Activated CD8-positive, alpha-beta T cell treated with anti-CD3 and anti-CD28 coated beads for 36 hours (primary cell): ENCODE measurements around the gene TADA2A. TPM values are rescaled to one million over a fixed set of nuclear protein-coding genes. Genes with fewer than 3 reads are reported as not detected.

Experiments
- ATAC-seq: fragments of 200-7000 bp; cut with Tn5 transposase; one replicate; pipeline ENCODE4 v1.10.0; 2021; ENCODE audit warnings: mild to moderate bottlenecking, moderate library complexity
- CTCF ChIA-PET: fragments of 350-600 bp; sonication (Branson Sonifier 250); formaldehyde crosslinking; loops from one replicate; lab custom pipeline; 2021; ENCODE audit warnings: antibody characterized with exemption; lab: Charles Lee
- POLR2A ChIA-PET: fragments of 350-600 bp; sonication (Branson Sonifier 250); formaldehyde crosslinking; loops from one replicate; lab custom pipeline; 2021; ENCODE audit warnings: antibody characterized with exemption; lab: Charles Lee
- DNase-seq: peaks from one replicate; pipeline ENCODE4 v3.0.0-alpha.2; 2020
- H3K27ac Mint-ChIP-seq: one replicate; pipeline ENCODE4 v1.8.0; 2021; ENCODE audit warnings: mild to moderate bottlenecking, mixed read lengths
- H3K27me3 Mint-ChIP-seq: one replicate; pipeline ENCODE4 v1.8.0; 2021; ENCODE audit warnings: mixed read lengths
- H3K36me3 Mint-ChIP-seq: one replicate; pipeline ENCODE4 v1.8.0; 2021; ENCODE audit warnings: low read depth, mixed read lengths
- H3K4me1 Mint-ChIP-seq: one replicate; pipeline ENCODE4 v1.8.0; 2021; ENCODE audit warnings: low read depth, mixed read lengths
- H3K4me3 Mint-ChIP-seq: one replicate; pipeline ENCODE4 v1.8.0; 2021; ENCODE audit warnings: mild to moderate bottlenecking, moderate library complexity, mixed read lengths
- H3K9me3 Mint-ChIP-seq: one replicate; pipeline ENCODE4 v1.8.0; 2021; ENCODE audit warnings: mixed read lengths
- CTCF ChIP-seq: fragments of 200-600 bp; IDR thresholded peaks from one replicate; pipeline ENCODE4 v1.8.0; 2022; ENCODE audit warnings: antibody characterized with exemption, mild to moderate bottlenecking
- intact Hi-C: fragments of 100-400 bp; cut with micrococcal nuclease; formaldehyde crosslinking; loops from one replicate; pipeline ENCODE4 v1.10.0; 2022
- total RNA-seq, 2 experiments: library from RNA; stranded (reverse); gene quantifications; one replicate each; pipeline ENCODE4 v1.2.3, GENCODE V29; 2021

TADA2A gene
- total RNA-seq, 2 experiments from 2014 or later = 31.5 to 36.5 TPM

GRCh38 chr17:37360632-37361031 is 46.1 kb upstream of the TADA2A start:
- H3K27ac Mint-ChIP-seq = no peak overlapping the region
- no peaks in the 10 kb centered on the region for H3K9me3 Mint-ChIP-seq
- H3K27me3 Mint-ChIP-seq = no peaks in the 10 kb centered on the region
- ChIA-PET CTCF (interaction anchor here (3.2 kb wide), 1 partner anchor 13 kb away, joined by 28 read pairs; no protein-coding TSS in a partner anchor), POLR2A (interaction anchor here (1.0 kb wide), 1 partner anchor 48 kb away, joined by 3 read pairs; no protein-coding TSS in a partner anchor)
- peaks cover 11% of the 10 kb centered on the region for H3K36me3 Mint-ChIP-seq
- DNase-seq (no peak), ATAC-seq (no peak)
- H3K4me3 Mint-ChIP-seq = no peak overlapping the region
- no peak for TF ChIP-seq CTCF
- peaks cover 19% of the 10 kb centered on the region for H3K4me1 Mint-ChIP-seq
- intact Hi-C loops = no loop called here

GRCh38 chr17:37361543-37361942 is 45.1 kb upstream of the TADA2A start:
- Mint-ChIP-seq H3K4me3 (no peak overlapping the region), H3K4me1 (peaks cover 19% of the 10 kb centered on the region), H3K36me3 (peaks cover 11% of the 10 kb centered on the region), H3K27me3 (no peaks in the 10 kb centered on the region), H3K27ac (no peak overlapping the region), H3K9me3 (no peaks in the 10 kb centered on the region)
- ChIA-PET POLR2A (interaction anchor here (1.0 kb wide), 1 partner anchor 47 kb away, joined by 3 read pairs; no protein-coding TSS in a partner anchor), CTCF (interaction anchor here (1.1 to 3.2 kb wide), 3 partner anchors 9 to 36 kb away, joined by 4 to 28 read pairs (median 6); no protein-coding TSS in a partner anchor)
- intact Hi-C loops = no loop called here
- TF ChIP-seq CTCF = no peak
- no peak for DNase-seq
- ATAC-seq = no peak

- no peak for TF ChIP-seq CTCF
- no peak for ATAC-seq
- no peak overlapping the region for H3K4me3 Mint-ChIP-seq
- ChIA-PET CTCF (interaction anchor here (2.2 kb wide), 1 partner anchor 8 kb away, joined by 23 read pairs; no protein-coding TSS in a partner anchor), POLR2A (no interaction called here)
- intact Hi-C loops = no loop called here
- no peak for DNase-seq
- no peaks in the 10 kb centered on the region for H3K4me1 Mint-ChIP-seq
- no peaks in the 10 kb centered on the region for H3K9me3 Mint-ChIP-seq
- H3K36me3 Mint-ChIP-seq = no peaks in the 10 kb centered on the region
- H3K27ac Mint-ChIP-seq = no peak overlapping the region
- no peaks in the 10 kb centered on the region for H3K27me3 Mint-ChIP-seq
Measured at GRCh38 chr17:37365589-37365988, 41.1 kb upstream of the TADA2A start.

GRCh38 chr17:37368577-37368976 is 38.1 kb upstream of the TADA2A start:
- no peak for ATAC-seq
- peaks cover 3% of the 10 kb centered on the region for H3K4me1 Mint-ChIP-seq

More at GRCh38 chr17:37368577-37368976, 38.1 kb upstream of the TADA2A start:
- Mint-ChIP-seq H3K9me3 (no peaks in the 10 kb centered on the region), H3K27ac (no peak overlapping the region), H3K36me3 (no peaks in the 10 kb centered on the region), H3K4me3 (no peak overlapping the region), H3K27me3 (no peaks in the 10 kb centered on the region)
- no peak for TF ChIP-seq CTCF
- no peak for DNase-seq
- CTCF ChIA-PET = interaction anchor here (1.3 to 1.6 kb wide), 2 partner anchors 9 to 29 kb away, joined by 4 to 5 read pairs; no protein-coding TSS in a partner anchor
- intact Hi-C loops = no loop called here
- POLR2A ChIA-PET = no interaction called here
